ENCODE data around the gene MMP24OS. TPM values are rescaled to one million over a fixed set of nuclear protein-coding genes. Genes with fewer than 3 reads are reported as not detected.

MMP24OS gene
- total RNA-seq, 5 donors from 2014 or later (not counting 1 experiment from before 2014, with no cell fraction given) = 59.5 to 95.5 (median 72.0) TPM

GRCh38 chr20:35320396-35321126 is 42.6 kb upstream of the MMP24OS start:
- DNase-seq = no peak
- H3K9me3 ChIP-seq = no peaks in the 10 kb centered on the region
- Mint-ChIP-seq H3K4me3 (no peak overlapping the region), H3K4me1 (peaks cover 0 to 10% (median 1%) of the 10 kb centered on the region in 3 donors), H3K36me3 (peaks cover 15% of the 10 kb centered on the region), H3K9me3 (no peaks in the 10 kb centered on the region), H3K27me3 (no peaks in the 10 kb centered on the region), H3K27ac (no peak overlapping the region)
- ATAC-seq (replicated peaks in 1 of 4) = no peak
- ChIA-PET CTCF (interaction anchor here in 1 of 2 donors (0.5 kb wide), 1 partner anchor 783 kb away, joined by 8 read pairs; no protein-coding TSS in a partner anchor), POLR2A (no interaction called here)
- no peaks in the 10 kb centered on the region for H3K27me3 ChIP-seq (replicated peaks in 1 of 2; ENCODE audit: control insufficient read depth in 2 of 2, extremely low read depth in 1 of 2, insufficient read depth in 2 of 2, low read length in 1 of 2)
- H3K4me3 ChIP-seq (ENCODE audit: control insufficient read depth in 1 of 2, extremely low read depth in 1 of 2, low read length in 1 of 2) = no peak overlapping the region
- no peak overlapping the region for H3K27ac ChIP-seq (ENCODE audit: low read length)
- 100% methylated on average over 2 of the region's 3 CpGs for WGBS (ENCODE audit: insufficient coverage)
- no peaks in the 10 kb centered on the region for H3K4me1 ChIP-seq (ENCODE audit: control insufficient read depth in 1 of 2, extremely low read depth in 1 of 2, insufficient read depth in 2 of 2, low read length in 2 of 2)
- peaks cover 0 to 4% of the 10 kb centered on the region in 2 donors for H3K36me3 ChIP-seq (ENCODE audit: control insufficient read depth in 2 of 2, extremely low read depth in 1 of 2, insufficient read depth in 1 of 2, low read length in 1 of 2)

- Histone ChIP-seq H3K9me3 (no peaks in the 10 kb centered on the region), H3K36me3 (ENCODE audit: control insufficient read depth in 2 of 2, extremely low read depth in 1 of 2, insufficient read depth in 1 of 2, low read length in 1 of 2) (peaks cover 0 to under 1% of the 10 kb centered on the region in 2 donors), H3K4me1 (ENCODE audit: control insufficient read depth in 1 of 2, extremely low read depth in 1 of 2, insufficient read depth in 2 of 2, low read length in 2 of 2) (peaks cover 0 to 5% of the 10 kb centered on the region in 2 experiments), H3K27me3 (replicated peaks in 1 of 2; ENCODE audit: control insufficient read depth in 2 of 2, extremely low read depth in 1 of 2, insufficient read depth in 2 of 2, low read length in 1 of 2) (no peaks in the 10 kb centered on the region), H3K27ac (ENCODE audit: low read length) (no peak overlapping the region), H3K4me3 (ENCODE audit: control insufficient read depth in 1 of 2, extremely low read depth in 1 of 2, low read length in 1 of 2) (no peak overlapping the region)
- H3K4me3 Mint-ChIP-seq = no peak overlapping the region
- CTCF ChIA-PET = no interaction called here
- DNase-seq = no peak
- no peak overlapping the region for H3K27ac Mint-ChIP-seq
- peaks cover 6 to 15% (median 8%) of the 10 kb centered on the region in 3 donors for H3K4me1 Mint-ChIP-seq
- H3K9me3 Mint-ChIP-seq = no peaks in the 10 kb centered on the region
- no peaks in the 10 kb centered on the region for H3K27me3 Mint-ChIP-seq
- peaks cover 9% of the 10 kb centered on the region for H3K36me3 Mint-ChIP-seq
- ATAC-seq (replicated peaks in 1 of 4) = no peak
- POLR2A ChIA-PET = no interaction called here
These were observed 41.9 kb upstream of the MMP24OS start for GRCh38 chr20:35319871-35320197.

GRCh38 chr20:35319192-35319870 is 41.4 kb upstream of the MMP24OS start:
- Mint-ChIP-seq H3K27ac (no peak overlapping the region), H3K9me3 (no peaks in the 10 kb centered on the region), H3K27me3 (no peaks in the 10 kb centered on the region), H3K4me1 (peaks cover 6 to 15% (median 9%) of the 10 kb centered on the region in 3 donors), H3K4me3 (no peak overlapping the region), H3K36me3 (peaks cover 11% of the 10 kb centered on the region)
- Histone ChIP-seq H3K36me3 (ENCODE audit: control insufficient read depth in 2 of 2, extremely low read depth in 1 of 2, insufficient read depth in 1 of 2, low read length in 1 of 2) (peaks cover 0 to 4% of the 10 kb centered on the region in 2 donors), H3K9me3 (no peaks in the 10 kb centered on the region), H3K4me3 (ENCODE audit: control insufficient read depth in 1 of 2, extremely low read depth in 1 of 2, low read length in 1 of 2) (no peak overlapping the region), H3K4me1 (ENCODE audit: control insufficient read depth in 1 of 2, extremely low read depth in 1 of 2, insufficient read depth in 2 of 2, low read length in 2 of 2) (peaks cover 0 to 5% of the 10 kb centered on the region in 2 experiments), H3K27me3 (replicated peaks in 1 of 2; ENCODE audit: control insufficient read depth in 2 of 2, extremely low read depth in 1 of 2, insufficient read depth in 2 of 2, low read length in 1 of 2) (no peaks in the 10 kb centered on the region), H3K27ac (ENCODE audit: low read length) (no peak overlapping the region)
- POLR2A ChIA-PET = no interaction called here
- WGBS (ENCODE audit: insufficient coverage) = 100% methylated on average over 2 of the region's 5 CpGs
- ATAC-seq (replicated peaks in 1 of 4) = no peak
- no peak for DNase-seq
- CTCF ChIA-PET = no interaction called here

GRCh38 chr20:35318502-35319157 is 40.7 kb upstream of the MMP24OS start:
- H3K9me3 Mint-ChIP-seq = no peaks in the 10 kb centered on the region
- no peaks in the 10 kb centered on the region for H3K27me3 Mint-ChIP-seq
- no peak for DNase-seq
- CTCF ChIA-PET = no interaction called here
- Histone ChIP-seq H3K36me3 (ENCODE audit: control insufficient read depth in 2 of 2, extremely low read depth in 1 of 2, insufficient read depth in 1 of 2, low read length in 1 of 2) (peaks cover 0 to 4% of the 10 kb centered on the region in 2 donors), H3K27ac (ENCODE audit: low read length) (no peak overlapping the region), H3K4me1 (ENCODE audit: control insufficient read depth in 1 of 2, extremely low read depth in 1 of 2, insufficient read depth in 2 of 2, low read length in 2 of 2) (peaks cover 0 to 5% of the 10 kb centered on the region in 2 experiments), H3K27me3 (replicated peaks in 1 of 2; ENCODE audit: control insufficient read depth in 2 of 2, extremely low read depth in 1 of 2, insufficient read depth in 2 of 2, low read length in 1 of 2) (no peaks in the 10 kb centered on the region), H3K9me3 (no peaks in the 10 kb centered on the region), H3K4me3 (ENCODE audit: control insufficient read depth in 1 of 2, extremely low read depth in 1 of 2, low read length in 1 of 2) (no peak overlapping the region)
- POLR2A ChIA-PET = no interaction called here
- no peak for ATAC-seq (replicated peaks in 1 of 4)
- H3K36me3 Mint-ChIP-seq = peaks cover 13% of the 10 kb centered on the region
- H3K4me1 Mint-ChIP-seq = peaks cover 6 to 15% (median 9%) of the 10 kb centered on the region in 3 donors
- no peak overlapping the region for H3K4me3 Mint-ChIP-seq
- H3K27ac Mint-ChIP-seq = no peak overlapping the region
- WGBS (ENCODE audit: insufficient coverage) = 83% methylated on average over 5 of the region's 6 CpGs

GRCh38 chr20:35317416-35318210 is 39.7 kb upstream of the MMP24OS start:
- DNase-seq (no peak), ATAC-seq (replicated peaks in 1 of 4) (no peak)
- WGBS (ENCODE audit: insufficient coverage) = 88% methylated on average over 2 of the region's 5 CpGs
- peaks cover 6 to 17% (median 9%) of the 10 kb centered on the region in 3 donors for H3K4me1 Mint-ChIP-seq
- Histone ChIP-seq H3K27me3 (replicated peaks in 1 of 2; ENCODE audit: control insufficient read depth in 2 of 2, extremely low read depth in 1 of 2, insufficient read depth in 2 of 2, low read length in 1 of 2) (no peaks in the 10 kb centered on the region), H3K36me3 (ENCODE audit: control insufficient read depth in 2 of 2, extremely low read depth in 1 of 2, insufficient read depth in 1 of 2, low read length in 1 of 2) (peaks cover 0 to 4% of the 10 kb centered on the region in 2 donors), H3K4me1 (ENCODE audit: control insufficient read depth in 1 of 2, extremely low read depth in 1 of 2, insufficient read depth in 2 of 2, low read length in 2 of 2) (peaks cover 0 to 5% of the 10 kb centered on the region in 2 experiments), H3K27ac (ENCODE audit: low read length) (no peak overlapping the region), H3K9me3 (no peaks in the 10 kb centered on the region), H3K4me3 (ENCODE audit: control insufficient read depth in 1 of 2, extremely low read depth in 1 of 2, low read length in 1 of 2) (no peak overlapping the region)
- ChIA-PET POLR2A (no interaction called here), CTCF (no interaction called here)
- H3K9me3 Mint-ChIP-seq = no peaks in the 10 kb centered on the region
- H3K27me3 Mint-ChIP-seq = no peaks in the 10 kb centered on the region
- H3K4me3 Mint-ChIP-seq = no peak overlapping the region
- peaks cover 15% of the 10 kb centered on the region for H3K36me3 Mint-ChIP-seq
- H3K27ac Mint-ChIP-seq = no peak overlapping the region

- H3K9me3 ChIP-seq = no peaks in the 10 kb centered on the region
- H3K4me1 ChIP-seq (ENCODE audit: control insufficient read depth in 1 of 2, extremely low read depth in 1 of 2, insufficient read depth in 2 of 2, low read length in 2 of 2) = peaks cover 0 to 5% of the 10 kb centered on the region in 2 experiments
- Mint-ChIP-seq H3K27me3 (no peaks in the 10 kb centered on the region), H3K36me3 (peaks cover 17% of the 10 kb centered on the region), H3K27ac (no peak overlapping the region), H3K4me3 (no peak overlapping the region), H3K4me1 (peaks cover 6 to 17% (median 9%) of the 10 kb centered on the region in 3 donors), H3K9me3 (no peaks in the 10 kb centered on the region)
- H3K4me3 ChIP-seq (ENCODE audit: control insufficient read depth in 1 of 2, extremely low read depth in 1 of 2, low read length in 1 of 2) = no peak overlapping the region
- no peaks in the 10 kb centered on the region for H3K27me3 ChIP-seq (replicated peaks in 1 of 2; ENCODE audit: control insufficient read depth in 2 of 2, extremely low read depth in 1 of 2, insufficient read depth in 2 of 2, low read length in 1 of 2)
- no peak overlapping the region for H3K27ac ChIP-seq (ENCODE audit: low read length)
- POLR2A ChIA-PET = no interaction called here
- no CpG with 5 or more reads among the region's 2 CpGs for WGBS (ENCODE audit: insufficient coverage)
- DNase-seq = no peak
- ATAC-seq (replicated peaks in 1 of 4) = no peak
- CTCF ChIA-PET = interaction anchor here in 1 of 2 donors (0.9 kb wide), 1 partner anchor 13 kb away, joined by 3 read pairs; no protein-coding TSS in a partner anchor
- peaks cover 0 to 4% of the 10 kb centered on the region in 2 donors for H3K36me3 ChIP-seq (ENCODE audit: control insufficient read depth in 2 of 2, extremely low read depth in 1 of 2, insufficient read depth in 1 of 2, low read length in 1 of 2)
These were observed 38.2 kb upstream of the MMP24OS start for GRCh38 chr20:35316086-35316485.
